NCI-H524 (cell line): ENCODE results near the gene NCBP1.

ENCODE experiments used
- DNase-seq, 2 experiments: peaks; one replicate each; lab custom pipeline; 2025; lab: John Stamatoyannopoulos, UW

NCBP1 gene

GRCh38 chr9:97711223-97711626, 77.6 kb downstream of the NCBP1 start:
- no peak for DNase-seq

DNA sequence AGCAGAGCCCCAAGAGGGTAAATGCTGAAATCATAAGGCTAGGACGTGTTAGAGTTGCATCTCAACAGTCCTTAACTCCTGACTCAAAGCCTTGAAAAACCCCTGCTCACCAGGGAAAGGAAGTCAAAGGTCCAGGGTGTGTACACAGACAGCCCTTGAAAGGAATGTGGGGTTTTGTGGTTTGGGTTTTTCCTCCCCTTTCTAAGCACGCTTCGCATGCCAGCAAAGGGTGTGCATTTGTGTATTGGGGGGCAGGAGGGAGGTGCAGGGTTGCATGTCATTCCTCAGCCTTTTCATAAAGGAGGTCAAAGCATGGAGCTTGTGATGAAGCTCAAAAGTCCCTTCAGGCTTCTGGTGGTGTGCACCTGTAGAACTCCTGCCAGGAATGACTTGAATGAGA, 80.8 kb downstream of the NCBP1 start:
- no peak for DNase-seq

GRCh38 chr9:97717866-97718265, 84.2 kb downstream of the NCBP1 start:
- no peak for DNase-seq

DNA sequence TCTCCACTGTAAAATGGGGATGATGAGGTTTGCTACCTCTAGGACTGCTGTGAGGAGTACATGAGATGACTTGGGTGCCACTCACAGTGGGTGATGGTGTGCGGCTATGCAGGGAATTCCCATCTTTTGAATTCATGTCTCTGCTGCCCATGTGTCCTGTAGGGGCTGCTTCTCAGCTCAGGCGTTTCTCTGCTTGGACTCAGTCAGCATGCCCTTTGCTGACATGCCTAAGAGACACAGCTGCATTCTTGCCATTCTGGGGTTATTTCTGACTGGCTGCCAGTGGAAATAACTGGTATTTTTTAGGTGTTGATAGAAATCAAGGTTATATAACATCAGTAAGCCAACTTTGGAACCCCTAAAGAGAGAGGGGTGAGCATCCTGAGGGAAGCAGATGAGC, 87.8 kb downstream of the NCBP1 start:
- no peak for DNase-seq

GRCh38 chr9:97722331-97722730, 88.7 kb downstream of the NCBP1 start:
- no peak for DNase-seq
